CD4-positive, alpha-beta T cell treated with Interferon gamma for 1 hour (primary cell): Measurements from ENCODE around the gene GARIN3.
"Not testable (repeated sequence)": the region's sequence is repeated elsewhere in the genome, so short reads cannot be mapped to it uniquely, and the experiment has no call there.

Experiments used
- DNase-seq: peaks from one replicate; pipeline ENCODE4 v3.0.0-alpha.2; 2020

GARIN3 gene

DNA sequence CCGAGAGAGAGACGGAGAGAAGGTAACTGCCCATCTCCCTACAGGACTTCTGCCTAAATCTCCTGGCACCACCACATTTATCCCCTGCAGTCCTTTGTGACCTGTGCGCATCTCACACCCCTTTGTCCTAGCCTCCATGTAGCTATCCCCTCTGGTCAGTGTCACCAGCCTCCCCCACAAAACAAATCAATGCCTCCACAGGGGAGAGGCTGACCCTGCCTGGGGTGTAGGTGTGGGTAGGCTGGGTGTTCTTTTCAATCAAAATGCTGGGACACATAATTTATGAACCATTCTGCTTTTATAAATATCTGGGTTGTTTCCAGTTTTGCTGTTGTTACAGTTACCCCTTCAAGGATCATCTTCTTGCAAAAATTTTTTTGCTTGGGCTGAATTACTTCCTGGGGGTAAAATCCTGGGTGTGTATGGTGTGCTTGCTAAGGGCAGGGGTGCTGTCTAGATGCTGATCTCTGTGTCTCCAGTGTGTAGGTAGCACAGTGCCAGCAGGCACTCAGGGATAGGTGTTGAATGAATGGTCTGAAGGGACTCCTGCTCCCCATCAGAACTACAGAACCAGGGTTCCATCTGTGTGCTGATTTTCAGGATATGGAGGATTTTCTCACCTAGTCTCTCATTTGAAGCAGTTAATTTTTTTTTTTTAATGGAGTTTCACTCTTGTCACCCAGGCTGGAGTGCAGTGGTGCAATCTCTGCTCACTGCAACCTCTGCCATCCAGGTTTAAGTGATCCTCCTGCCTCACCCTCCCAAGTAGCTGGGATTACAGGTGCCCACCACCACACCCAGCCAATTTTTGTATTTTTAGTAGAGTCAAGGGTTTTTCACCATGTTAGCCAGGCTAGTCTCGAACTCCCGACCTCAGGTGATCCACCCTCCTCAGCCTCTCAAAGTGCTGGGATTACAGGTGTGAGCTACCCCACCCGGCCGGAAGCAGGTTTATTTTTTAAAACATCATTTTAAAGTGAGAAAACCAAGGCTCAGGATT, at the start of gene GARIN3:
TSS of gene GARIN3 (minus strand) at position 51 of the 1,000 bp plus-strand sequence. CDS start 96 bp downstream, outside the sequence.
- no peak for DNase-seq

DNA sequence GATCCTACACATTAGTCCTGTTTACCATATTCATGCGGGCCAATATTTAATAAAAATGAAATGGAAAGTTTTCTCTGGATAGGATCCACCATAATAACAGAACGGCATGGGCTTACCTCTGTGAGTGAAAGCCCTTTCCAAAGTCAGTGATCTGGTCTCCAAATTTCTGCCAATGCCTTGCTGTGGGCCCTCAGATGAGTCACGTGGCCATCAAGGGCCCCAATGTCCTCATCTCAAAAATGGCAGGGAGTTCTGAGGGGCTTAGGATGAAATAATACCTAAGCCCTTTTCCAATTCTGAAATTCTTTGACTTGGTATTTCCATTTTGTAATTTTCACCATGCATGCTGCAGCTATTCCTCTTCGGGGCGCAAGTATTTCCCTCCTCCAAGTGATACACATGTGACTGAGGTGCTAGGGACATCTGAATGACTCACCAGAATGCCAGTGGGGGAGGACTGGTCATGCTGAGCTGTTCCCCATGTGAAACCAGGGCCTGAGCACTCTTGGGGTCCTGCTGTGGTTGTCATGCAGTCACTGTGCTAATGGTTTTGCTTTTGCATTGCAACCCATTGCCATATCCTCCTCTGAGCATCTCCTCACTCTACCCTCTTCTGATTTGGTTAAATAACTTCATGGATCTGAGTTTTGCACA, 49.6 kb upstream of the GARIN3 start:
- no peak for DNase-seq

DNA sequence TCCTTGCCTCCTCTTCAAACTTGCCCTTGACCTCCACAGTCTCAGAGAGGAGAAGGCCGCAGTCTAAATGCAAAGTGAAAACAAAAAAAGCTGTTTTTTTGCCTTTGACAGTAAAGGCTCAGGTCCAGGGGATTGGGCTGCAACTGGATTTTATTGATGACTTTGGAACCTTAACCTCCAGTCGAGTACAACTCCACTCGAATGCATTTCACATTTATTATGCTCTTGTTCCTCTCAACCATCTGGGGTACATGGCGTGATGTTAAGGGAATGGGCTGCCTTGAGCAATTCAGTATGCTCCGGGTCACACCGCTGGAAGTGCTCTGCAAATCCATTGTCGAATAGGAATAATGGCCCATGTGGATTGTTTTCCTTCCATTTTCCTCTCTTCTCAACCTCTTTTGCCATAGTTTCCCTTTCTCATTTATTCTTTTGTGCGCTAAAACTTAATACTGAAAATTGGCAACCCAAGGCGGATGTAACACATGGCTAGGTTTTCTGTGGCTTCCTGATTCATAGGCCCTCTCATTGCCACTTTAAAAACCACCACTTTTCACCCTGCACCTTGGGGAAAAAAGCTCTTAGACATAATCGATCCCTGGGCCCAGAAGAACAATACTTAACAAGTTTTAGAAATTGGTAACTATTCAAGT, 48.9 kb upstream of the GARIN3 start:
- DNase-seq: peak; percentile 15

DNA sequence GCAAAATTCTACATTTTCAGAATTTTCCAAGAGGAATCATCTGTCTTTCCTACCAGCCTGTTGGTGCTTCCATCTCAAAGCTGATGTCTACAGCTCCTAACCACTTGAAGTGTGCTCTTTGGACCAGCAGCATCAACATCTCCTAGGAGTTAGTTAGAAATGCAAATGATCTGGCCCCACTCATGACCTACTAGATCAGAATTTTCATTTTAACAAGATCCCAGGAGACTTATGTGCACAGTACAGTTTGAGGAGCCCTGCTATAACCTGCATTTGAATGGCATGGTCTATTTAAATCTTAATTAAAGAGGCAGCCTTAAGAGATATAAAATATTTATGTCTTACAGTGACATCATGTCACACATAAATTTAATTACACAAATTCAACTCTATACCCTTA, 48.4 kb upstream of the GARIN3 start:
- DNase-seq: no peak

DNA sequence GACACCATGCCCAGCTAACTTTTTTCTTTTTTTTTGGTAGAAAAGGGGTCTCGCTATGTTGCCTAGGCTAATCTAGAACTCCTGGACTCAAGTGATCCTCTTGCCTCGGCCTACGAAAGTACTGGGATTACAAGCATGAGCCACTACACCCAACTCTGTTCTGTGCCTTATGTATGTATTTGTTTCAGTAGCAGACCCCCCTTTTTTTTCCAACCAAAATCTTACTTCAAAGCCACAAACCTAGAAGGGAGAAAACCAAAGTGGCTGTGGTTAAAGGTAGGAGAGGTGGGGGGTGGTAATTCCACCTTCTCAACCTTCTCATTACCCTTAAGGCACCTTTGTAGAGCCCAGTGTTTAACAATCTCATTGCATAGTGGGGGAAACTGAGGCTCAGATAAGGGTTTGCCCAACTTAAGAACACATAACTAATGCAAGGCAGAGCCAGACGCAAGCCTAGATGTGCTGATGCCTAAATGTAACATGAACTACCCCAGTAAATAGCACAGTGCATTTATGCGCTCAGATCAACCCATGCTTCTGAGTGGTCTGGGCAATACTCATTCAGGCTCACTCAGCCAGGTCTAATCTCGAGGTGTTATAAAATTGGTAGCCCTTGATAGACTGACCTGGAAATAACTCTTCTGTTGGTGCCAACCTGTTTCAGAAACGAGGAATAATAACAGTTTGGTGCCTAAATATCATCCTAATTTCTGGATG, 47.6 kb upstream of the GARIN3 start:
- DNase-seq: no peak

DNA sequence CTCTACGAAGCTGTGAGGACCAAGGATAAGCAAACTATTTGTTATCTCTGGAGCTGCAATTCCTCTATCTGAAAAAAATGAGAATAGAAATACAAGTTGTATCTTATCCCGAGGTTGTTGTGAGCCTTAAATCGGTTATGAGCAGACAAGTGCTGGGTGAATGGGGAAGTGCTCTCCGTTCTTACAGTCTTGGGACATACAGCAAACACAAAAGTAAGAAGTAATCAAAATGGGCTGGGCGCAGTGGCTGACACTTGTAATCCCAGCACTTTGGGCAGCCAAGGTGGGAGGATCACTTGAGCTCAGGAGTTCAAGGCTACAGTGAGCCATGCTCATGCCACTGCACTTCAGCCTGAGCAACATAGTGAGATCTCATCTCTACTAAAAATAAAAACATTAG, 46.2 kb upstream of the GARIN3 start:
- DNase-seq: no peak

DNA sequence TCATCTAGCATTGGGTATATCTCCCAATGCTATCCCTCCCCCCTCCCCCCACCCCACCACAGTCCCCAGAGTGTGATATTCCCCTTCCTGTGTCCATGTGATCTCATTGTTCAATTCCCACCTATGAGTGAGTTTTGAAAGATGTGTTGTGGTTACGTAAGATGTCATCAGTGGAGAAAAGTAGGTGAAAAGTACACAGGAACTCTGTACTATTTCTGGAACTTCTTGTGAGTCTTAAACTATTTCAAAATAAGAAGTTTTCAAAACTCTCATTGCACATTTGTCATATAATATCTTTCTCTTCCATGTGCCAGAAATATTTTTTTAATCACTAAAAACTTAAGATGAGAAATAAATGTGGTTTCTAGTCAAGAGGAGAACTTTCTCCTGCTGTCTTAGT, 44.6 kb upstream of the GARIN3 start:
- DNase-seq: not testable (repeated sequence)

DNA sequence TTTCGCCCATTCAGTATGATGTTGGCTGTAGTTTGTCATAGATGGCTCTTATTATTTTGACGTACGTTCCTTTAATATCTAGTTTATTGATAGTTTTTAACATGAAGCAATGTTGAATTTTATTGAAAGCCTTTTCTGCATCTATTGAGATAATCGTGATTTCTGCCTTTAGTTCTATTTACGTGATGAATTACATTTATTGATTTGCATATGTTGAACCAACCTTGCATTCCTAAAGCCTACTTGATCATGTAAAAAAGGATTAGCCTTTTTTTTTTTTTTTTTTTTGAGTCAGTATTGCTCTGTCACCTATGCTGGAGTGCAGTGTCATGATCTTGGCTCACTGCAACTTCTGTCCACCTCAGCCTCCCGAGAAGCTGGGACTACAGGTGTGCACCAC, 39.6 kb upstream of the GARIN3 start:
- no peak for DNase-seq

DNA sequence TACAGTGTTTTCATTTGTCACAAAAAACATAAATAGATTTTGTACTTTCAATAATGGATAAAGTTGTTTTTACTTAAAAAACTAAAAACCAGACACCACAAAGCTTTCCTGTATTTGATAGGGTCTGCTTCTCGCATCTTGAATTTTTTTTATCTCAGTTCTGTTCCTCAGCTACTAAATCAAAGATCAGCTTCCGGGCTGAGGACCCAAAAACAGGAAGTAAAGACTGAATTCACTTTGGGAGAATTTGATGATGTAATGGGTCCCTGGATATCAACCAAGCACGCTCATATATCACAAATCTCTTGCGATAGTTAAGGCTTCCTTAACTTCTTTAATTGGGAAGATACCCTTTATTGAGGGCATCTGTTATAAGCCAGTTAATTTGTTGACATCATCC, 38.7 kb upstream of the GARIN3 start:
- DNase-seq: peak; percentile 18

DNA sequence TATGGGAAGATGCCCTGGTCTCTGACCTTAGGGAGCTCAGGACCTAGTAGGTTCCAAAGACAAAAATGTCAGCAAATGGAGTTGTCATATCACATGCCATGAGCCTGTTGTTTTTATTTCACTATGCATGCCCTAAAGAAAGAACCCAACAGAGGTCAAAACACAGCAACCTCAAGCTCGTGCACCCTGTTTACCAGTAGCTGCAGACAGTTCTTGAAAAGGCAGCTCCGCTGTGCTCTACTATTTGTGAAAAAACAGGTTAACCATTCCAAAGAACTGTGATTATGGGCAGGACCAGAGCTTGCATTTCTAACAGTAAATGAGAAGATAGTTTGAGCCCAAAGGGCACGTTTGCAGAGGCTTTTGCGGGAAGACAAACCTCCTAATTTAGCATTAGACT, 37.4 kb upstream of the GARIN3 start:
- DNase-seq: no peak

DNA sequence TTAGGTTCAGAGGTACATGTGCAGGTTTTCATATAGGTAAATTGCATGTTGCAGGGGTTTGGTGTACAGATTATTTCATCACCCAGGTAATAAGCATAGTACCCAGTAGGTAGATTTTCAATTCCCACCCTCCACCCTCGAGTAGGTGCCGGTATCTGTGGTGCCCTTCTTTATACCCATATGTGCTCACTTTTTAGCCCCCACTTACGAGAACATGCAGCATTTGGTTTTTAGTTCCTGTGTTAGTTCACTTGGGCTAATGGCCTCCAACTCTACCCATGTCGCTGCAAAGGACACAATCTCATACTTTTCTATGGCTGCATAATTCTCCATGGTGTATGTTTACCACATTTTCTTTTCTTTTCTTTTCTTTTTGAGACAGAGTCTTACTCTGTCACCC, 35.8 kb upstream of the GARIN3 start:
- DNase-seq: no peak

DNA sequence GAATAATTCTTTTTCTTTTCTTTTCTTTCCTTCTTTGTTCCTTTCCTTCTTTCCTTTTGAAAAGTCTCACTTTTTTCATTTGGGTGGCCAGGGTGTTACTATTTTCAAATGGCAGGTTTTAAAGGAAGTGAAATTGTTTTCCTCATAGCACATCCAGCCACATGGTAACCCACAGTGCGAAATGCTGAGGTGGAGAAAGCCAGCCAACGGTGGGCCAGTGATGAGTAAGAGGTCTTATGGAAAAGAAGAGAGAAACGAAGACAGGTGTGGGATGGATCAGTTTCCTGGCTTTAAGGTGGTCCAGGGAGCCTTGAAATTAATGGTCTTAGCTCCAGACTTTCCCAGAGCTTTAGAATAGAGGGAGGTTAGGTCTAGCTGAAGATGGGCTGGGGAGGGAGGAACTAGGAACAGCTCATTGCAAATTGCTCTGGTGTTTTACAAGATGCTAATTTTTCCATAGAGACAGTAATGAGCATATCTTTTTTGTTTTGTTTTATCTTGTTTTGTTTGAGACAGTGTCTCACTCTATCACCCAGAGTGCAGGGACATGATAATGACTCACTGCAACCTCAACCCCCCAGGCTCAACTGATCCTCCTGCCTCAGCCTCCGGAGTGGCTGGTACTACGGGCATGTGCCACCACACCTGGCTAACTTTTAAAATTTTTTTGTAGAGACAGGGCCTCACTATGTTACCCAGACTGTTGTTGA, 32.4 kb upstream of the GARIN3 start:
- DNase-seq: peak; percentile 50

DNA sequence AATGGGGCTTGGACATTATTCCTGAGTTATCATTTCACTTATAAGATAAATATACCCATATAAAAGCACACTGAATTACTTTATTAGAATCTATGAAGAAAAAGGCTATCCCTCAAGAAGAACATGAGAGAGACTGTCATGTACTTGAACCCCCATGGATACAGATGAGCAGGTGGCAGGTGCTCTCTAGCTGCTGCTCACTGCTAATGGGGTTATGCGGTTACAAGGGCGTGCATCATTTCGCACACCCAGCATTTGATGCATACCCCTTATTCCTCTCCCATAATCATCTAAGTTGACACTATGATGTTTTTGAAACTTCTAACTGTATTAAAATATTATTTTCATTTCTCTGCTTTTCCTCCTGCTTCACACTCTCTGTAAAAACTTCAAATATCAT, 31.0 kb upstream of the GARIN3 start:
- DNase-seq: peak; percentile 28

DNA sequence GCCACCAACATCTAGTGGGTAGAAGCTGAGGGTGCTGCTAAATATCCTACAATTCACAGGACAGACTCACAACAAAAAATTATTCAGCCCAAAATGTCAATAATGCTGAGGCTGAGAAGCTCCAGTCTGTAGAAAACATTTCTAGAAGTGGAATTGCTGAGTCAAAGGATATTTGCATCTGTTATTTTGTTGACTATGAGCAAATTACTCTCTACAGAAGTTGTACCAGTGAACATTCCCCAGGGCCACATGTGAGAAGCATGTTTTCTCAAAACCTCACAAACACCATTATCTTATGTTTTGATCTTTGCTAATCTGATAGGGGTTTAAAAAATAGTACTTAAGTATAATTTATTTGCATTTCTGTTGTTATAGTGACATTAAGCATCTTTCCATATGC, 30.0 kb upstream of the GARIN3 start:
- DNase-seq: no peak

DNA sequence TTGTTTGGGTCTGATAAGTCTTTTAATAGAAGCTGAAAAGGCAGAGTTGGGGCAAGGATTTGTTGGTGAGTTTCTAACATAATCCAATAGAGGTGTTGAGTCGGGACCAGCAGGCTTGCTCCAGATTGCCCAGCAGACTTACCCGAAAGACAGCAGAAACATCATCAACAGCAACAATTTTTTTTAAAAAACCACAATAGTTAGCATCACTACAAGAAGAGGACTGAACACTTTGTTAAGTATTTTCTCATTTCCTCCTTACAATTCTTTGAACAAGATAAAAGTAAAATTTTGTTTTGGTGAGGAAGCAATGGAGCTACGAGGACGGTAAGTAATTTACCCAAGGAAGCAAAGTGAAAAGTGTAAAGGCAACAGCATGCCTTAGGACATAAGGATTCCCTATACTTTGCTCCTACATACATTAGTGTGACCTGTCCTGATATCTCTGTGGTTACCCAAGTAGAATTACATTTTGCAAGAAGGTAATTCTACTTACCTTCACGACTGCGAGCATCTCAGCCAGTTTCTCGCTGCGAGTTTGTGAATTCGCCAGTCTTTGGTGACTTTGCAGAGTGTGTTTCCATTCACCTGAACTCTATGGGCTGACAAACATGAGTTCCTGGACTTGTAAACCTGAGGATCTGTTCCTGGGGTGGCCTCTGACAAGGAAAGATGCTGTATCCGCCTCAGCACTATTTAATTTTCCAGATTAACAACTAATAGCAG, 27.8 kb upstream of the GARIN3 start:
- DNase-seq: peak; percentile 42

DNA sequence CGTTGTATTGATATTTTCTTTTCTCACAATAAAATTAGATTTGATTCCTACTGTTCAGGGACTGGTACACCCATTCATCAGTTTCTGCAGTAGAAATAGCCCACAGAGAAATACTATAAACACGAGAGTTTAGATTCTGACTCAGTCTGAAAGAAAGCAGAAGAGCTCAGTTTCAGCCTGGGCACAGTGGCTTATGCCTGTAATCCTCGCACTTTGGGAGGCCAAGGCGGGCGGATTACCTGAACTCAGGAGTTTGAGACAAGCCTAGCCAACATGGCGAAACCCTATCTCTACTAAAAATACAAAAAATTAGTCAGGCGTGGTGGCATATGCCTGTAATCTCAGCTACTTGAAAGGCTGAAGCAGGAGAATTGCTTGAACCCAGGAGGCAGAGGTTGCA, 23.2 kb upstream of the GARIN3 start:
- no peak for DNase-seq

DNA sequence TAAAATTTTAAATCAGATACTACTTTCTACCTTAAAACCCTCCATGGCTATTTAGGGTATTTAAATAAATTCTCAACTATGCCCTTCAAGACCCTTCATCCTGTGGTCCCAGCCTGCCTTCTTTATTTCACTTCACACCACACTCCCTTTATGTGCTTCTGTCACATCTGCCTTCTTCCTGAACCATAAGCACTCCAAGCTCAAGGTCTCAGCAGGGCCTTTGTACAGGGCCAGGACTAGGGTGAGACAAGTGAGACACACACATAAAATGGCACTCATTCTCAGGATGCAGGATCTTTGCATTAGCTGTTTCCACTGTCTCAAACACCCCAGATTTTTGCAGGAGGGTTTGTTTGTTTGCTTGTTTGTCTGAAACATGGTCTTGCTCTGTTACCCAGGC, 22.2 kb upstream of the GARIN3 start:
- DNase-seq: no peak

DNA sequence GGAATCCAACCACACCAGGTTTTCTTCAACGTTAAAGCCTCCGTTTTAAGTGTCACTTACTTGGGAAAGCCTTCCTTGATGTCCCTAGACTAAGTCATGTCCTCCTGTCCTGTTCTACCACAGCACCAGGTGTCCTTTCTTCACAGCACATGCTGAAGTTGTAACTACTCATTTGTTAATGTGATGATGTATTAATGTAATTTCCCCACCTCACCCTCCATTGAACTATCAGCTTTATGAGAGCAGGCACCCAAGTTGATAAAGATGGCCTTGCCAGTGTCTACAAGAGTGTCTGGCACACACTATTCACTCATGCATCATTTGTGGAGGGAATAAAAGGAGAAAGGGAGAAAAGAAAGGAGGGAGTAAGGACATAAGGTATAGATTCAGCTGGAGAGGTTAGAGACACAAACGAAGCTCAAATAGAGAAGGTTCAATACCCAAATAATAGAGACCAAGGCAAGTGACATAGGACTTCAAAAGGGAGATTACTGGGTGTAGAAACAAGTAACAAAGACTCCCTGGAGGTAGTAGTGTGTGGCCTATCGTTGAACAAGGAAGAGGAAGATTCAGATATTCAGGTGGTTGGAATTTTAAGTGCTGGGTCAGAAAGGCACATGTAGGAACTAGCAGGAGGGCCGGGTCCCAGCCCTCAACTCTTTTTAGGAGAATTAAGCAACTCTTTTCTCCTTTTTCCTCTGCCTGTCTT, 21.1 kb upstream of the GARIN3 start:
- DNase-seq: no peak

DNA sequence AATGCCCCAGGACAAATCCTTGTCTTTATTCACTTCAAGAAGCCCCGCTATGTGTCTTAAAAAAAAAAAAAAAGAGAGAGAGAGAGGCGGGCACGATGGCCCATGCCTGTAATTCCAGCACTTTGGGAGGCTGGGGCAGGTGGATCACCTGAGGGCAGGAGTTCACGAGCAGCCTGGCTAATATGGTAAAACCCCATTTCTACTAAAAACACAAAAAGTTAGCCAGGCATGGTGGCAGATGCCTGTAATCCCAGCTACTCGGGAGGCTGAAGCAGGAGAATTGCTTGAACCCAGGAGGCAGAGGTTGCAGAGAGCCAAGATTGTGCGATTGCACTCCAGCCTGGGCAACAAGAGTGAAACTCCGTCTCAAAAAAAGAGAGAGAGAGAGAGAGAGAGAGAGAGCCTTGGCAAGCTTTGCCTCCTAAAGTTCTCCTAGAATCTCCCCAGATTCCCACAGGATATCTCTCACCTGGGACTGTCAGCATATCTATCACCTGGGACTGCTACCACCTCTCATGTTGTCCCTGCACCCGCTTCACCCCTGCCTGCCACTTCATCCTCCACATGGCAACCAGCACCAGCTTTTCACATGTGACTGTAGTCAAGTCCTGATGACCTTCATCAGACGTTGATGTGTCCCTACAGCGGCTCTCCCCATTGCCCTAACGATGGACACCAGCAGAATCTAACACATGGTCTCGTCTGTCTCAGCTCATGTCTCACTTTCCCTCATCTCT, 20.4 kb upstream of the GARIN3 start:
- DNase-seq: no peak

DNA sequence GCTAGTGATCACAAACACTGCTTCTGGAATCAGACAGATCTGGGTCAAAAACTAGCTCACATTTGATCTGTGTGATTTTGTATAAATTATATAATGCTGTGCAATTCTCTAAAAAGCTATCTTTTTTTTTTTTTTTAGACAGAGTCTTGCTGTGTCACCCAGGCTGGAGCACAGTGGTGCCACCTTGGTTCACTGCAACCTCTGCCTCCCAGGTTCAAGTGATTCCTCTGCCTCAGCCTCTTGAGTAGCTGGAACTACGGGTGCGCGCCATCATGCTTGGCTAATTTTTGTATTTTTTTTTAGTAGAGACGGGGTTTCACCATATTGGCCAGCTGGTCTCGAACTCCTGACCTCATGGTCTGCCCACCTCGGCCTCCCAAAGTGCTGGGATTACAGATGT, 19.1 kb upstream of the GARIN3 start:
- DNase-seq: not testable (repeated sequence)
